Stomach (tissue), 9 donors: ENCODE results near the gene EIF6. TPM values are rescaled to one million over a fixed set of nuclear protein-coding genes. Genes with fewer than 3 reads are reported as not detected.

Source experiments
- DNase-seq, 2 donors: peaks; one replicate each; pipeline versions ENCODE4 v3.0.0 to v3.0.0-alpha.2; 2013 to 2019
- H3K27ac ChIP-seq, 5 donors: fragments of 200-600 bp in 4 of 5; sonication (generic) in 4 of 5; one replicate each; pipeline ENCODE4 v1.5.1; 2013 to 2019; ENCODE audit warnings: mild to moderate bottlenecking in 1 of 5, moderate library complexity in 1 of 5
- H3K27me3 ChIP-seq, 3 donors: fragments of 200-600 bp; sonication (generic); one replicate each; pipeline ENCODE4 v1.5.1; 2017 to 2019; ENCODE audit warnings: mixed run types in 1 of 3
- H3K36me3 ChIP-seq, 4 donors: fragments of 200-600 bp; sonication (generic); 1 replicate in 3 of 4; 2 replicates in 1 of 4; pipeline ENCODE4 v1.5.1; 2016 to 2019
- H3K4me1 ChIP-seq, 4 donors: fragments of 200-600 bp; sonication (generic); one replicate each; pipeline ENCODE4 v1.5.1; 2016 to 2019
- H3K4me3 ChIP-seq, 4 donors: fragments of 200-600 bp; sonication (generic) in 3 of 4; one replicate each; pipeline ENCODE4 v1.5.1; 2016 to 2019; ENCODE audit warnings: mild to moderate bottlenecking in 1 of 4
- H3K9me3 ChIP-seq, 4 donors: fragments of 200-600 bp; sonication (generic); one replicate each; pipeline ENCODE4 v1.5.1; 2016 to 2019
- CTCF ChIP-seq, 7 experiments: fragments of 450-650 bp in 4 of 7; fragments of 200-600 bp in 3 of 7; sonication (generic) in 3 of 7; IDR thresholded peaks; one replicate each; pipeline ENCODE4 v1.5.1; 2016 to 2019; ENCODE audit warnings: antibody characterized with exemption in 7 of 7, control low read depth in 2 of 7, mild to moderate bottlenecking in 1 of 7
- EP300 ChIP-seq: sonication (generic); formaldehyde crosslinking; IDR thresholded peaks from one replicate; pipeline ENCODE4 v1.6.1; 2017; ENCODE audit warnings: antibody characterized with exemption
- POLR2A ChIP-seq, 4 donors: fragments of 450-650 bp; IDR thresholded peaks; one replicate each; pipeline ENCODE4 v1.6.1; 2016; ENCODE audit warnings: antibody characterized with exemption in 4 of 4, control low read depth in 2 of 4, mild to moderate bottlenecking in 1 of 4, moderate library complexity in 1 of 4
- POLR2AphosphoS5 ChIP-seq, 3 donors: sonication (generic); formaldehyde crosslinking; IDR thresholded peaks; one replicate each; pipeline ENCODE4 v1.6.1; 2016; ENCODE audit warnings: antibody characterized with exemption in 3 of 3
- WGBS, 5 donors: extraction: QIAGEN DNeasy Blood & Tissue Kit in 3 of 5; methylation state at CpG; one replicate each; pipeline versions ENCODE4 v1.1.5 to v1.1.7; 2013 to 2018; 5-methylcytosine and 5-hydroxymethylcytosine counted together
- intact Hi-C: fragments of 100-400 bp; cut with DNase I; formaldehyde crosslinking; loops from one replicate; pipeline ENCODE4 v1.15.1; 2023; ENCODE audit warnings: low total_unique reads
- polyA plus RNA-seq, 3 donors: library from polyadenylated mRNA; stranded (reverse); fragments of 200-250 nt; gene quantifications; one replicate each; pipeline ENCODE4 v1.2.3, GENCODE V29; 2013
- total RNA-seq, 5 donors: library from RNA; depleted of rRNA; stranded (reverse); fragments of >200 nt; gene quantifications; one replicate each; pipeline versions ENCODE4 v1.1.0 to v1.2.3, GENCODE V29; 2014 to 2016
- donor health status: healthy with polysubstance abuse.
- donor health status: Bipolar disorder and iron deficiency.
- donor health status: healthy.

EIF6 gene
- total and polyA plus RNA-seq, 8 donors, result 16.3 to 163 (median 99.1) TPM

DNA sequence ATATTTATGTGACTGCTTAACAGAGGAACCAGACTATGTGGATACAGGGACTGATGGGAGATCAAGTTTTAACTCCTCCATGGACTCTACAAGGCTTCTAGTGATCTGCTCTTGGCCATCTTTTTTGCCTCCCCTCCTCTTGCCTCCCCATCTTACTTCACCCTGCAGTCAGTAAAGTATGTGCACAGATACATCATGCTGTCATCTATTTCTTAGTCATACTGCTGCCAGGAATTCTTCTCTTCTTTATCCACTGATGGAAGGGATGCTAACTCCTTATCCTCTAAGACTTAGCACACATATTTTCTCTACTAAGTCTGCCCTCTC is 35.3 kb upstream of the EIF6 start:
- H3K4me3 ChIP-seq, result no peak overlapping the region
- H3K4me1 ChIP-seq, result peaks cover 6 to 39% (median 23%) of the 10 kb centered on the region in 4 donors
- TF ChIP-seq EP300 (no peak), POLR2A (IDR thresholded peaks at IDR 0.05) (no peak), POLR2AphosphoS5 (IDR thresholded peaks at IDR 0.05) (no peak), CTCF (IDR thresholded peaks at IDR 0.05) (no peak)
- H3K9me3 ChIP-seq, result no peaks in the 10 kb centered on the region
- H3K36me3 ChIP-seq, result peaks cover 0 to 3% (median 0%) of the 10 kb centered on the region in 4 donors
- no peaks in the 10 kb centered on the region for H3K27me3 ChIP-seq
- peak overlapping the region in 4 of 5 donors; percentile 21 to 82 (median 73) for H3K27ac ChIP-seq
- no peak for DNase-seq
- intact Hi-C loops, result no loop called here

- peaks cover 0 to 5% (median 4%) of the 10 kb centered on the region in 4 donors for H3K36me3 ChIP-seq
- intact Hi-C loops, result no loop called here
- H3K27me3 ChIP-seq, result no peaks in the 10 kb centered on the region
- no peaks in the 10 kb centered on the region for H3K9me3 ChIP-seq
- TF ChIP-seq CTCF (IDR thresholded peaks at IDR 0.05) (no peak), POLR2AphosphoS5 (IDR thresholded peaks at IDR 0.05) (no peak), POLR2A (IDR thresholded peaks at IDR 0.05) (no peak), EP300 (no peak)
- H3K4me3 ChIP-seq, result no peak overlapping the region
- peak in 1 of 2 donors; percentile 47 for DNase-seq
- WGBS, 5 donors, result 50 to 59% (median 52%) methylated on average over 5 of the region's 5 CpGs
- peaks cover 6 to 39% (median 23%) of the 10 kb centered on the region in 4 donors for H3K4me1 ChIP-seq
- H3K27ac ChIP-seq, result peak overlapping the region in 4 of 5 donors; percentile 21 to 82 (median 73)
Measured at GRCh38 chr20:35319192-35319870, 34.8 kb upstream of the EIF6 start.

GRCh38 chr20:35318502-35319157 is 34.1 kb upstream of the EIF6 start:
- no peaks in the 10 kb centered on the region for H3K9me3 ChIP-seq
- DNase-seq, result peak; percentile 61 to 85
- H3K4me1 ChIP-seq, result peaks cover 6 to 39% (median 23%) of the 10 kb centered on the region in 4 donors

More at GRCh38 chr20:35318502-35319157, 34.1 kb upstream of the EIF6 start:
- no peak overlapping the region for H3K4me3 ChIP-seq
- TF ChIP-seq EP300 (no peak), CTCF (IDR thresholded peaks at IDR 0.05) (no peak), POLR2AphosphoS5 (IDR thresholded peaks at IDR 0.05) (peak in 2 of 3 donors; percentile 49 to 83)
- H3K27ac ChIP-seq, result peak overlapping the region; percentile 62 to 82 (median 71)
- peaks cover 0 to 10% (median 8%) of the 10 kb centered on the region in 4 donors for H3K36me3 ChIP-seq
- no peaks in the 10 kb centered on the region for H3K27me3 ChIP-seq
- 46 to 62% (median 50%) methylated on average over 6 of the region's 6 CpGs for WGBS, 5 donors
- intact Hi-C loops, result no loop called here
